ENCODE measurements around the gene PI4K2B.

- no peak for TF ChIP-seq CTCF (conservative IDR thresholded peaks at IDR 0.05; ENCODE audit: low read depth in 2 of 2)
- TF ChIP-seq CREB1 (CRISPR knock-in tag; IDR thresholded peaks at IDR 0.05; ENCODE audit: low read depth) = no peak
- no peak for TF ChIP-seq EZH2 (IDR thresholded peaks at IDR 0.05; ENCODE audit: low read depth, unreplicated experiment)
- TF ChIP-seq POLR2AphosphoS5 (IDR thresholded peaks at IDR 0.05; ENCODE audit: low read depth) = no peak
- TF ChIP-seq EZH2phosphoT487 (IDR thresholded peaks at IDR 0.05; ENCODE audit: unreplicated experiment) = no peak
- TF ChIP-seq ZNF331 (CRISPR knock-in tag; IDR thresholded peaks at IDR 0.05; ENCODE audit: low read depth) = no peak
- no peak for TF ChIP-seq REST (IDR thresholded peaks at IDR 0.05; ENCODE audit: unreplicated experiment)
These were observed 22.1 kb upstream of the PI4K2B start for GRCh38 chr4:25211721-25212120.
